HG03571 (cell line): ENCODE data around the gene FAM13C.

Experiments
- ATAC-seq: cut with Tn5 transposase; IDR thresholded peaks from one replicate; pipeline ENCODE4 v1.9.1; 2021; ENCODE audit not compliant: unreplicated experiment

FAM13C gene

DNA sequence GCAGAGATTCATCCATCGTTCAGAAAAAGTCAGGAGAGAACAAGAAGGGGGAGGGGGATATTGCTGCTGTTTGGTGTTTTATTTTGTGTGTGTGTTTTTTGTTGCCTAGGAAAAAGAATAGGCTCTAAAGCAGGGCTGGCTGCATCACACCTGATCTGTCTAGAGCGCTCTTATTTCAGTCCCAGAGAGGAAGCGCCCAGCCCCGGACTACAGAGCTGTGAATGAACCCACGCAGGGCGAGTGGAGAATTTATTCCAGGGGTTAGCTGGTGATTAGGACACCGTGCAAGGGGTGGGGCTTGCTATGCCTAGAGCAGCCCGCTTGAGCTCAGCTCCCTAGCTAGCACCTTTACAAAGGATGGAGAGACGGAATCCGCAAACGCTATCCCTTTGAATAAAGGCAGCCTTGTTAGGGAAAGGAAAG lies 621 bp upstream of the FAM13C start:
- ATAC-seq, result no peak

DNA sequence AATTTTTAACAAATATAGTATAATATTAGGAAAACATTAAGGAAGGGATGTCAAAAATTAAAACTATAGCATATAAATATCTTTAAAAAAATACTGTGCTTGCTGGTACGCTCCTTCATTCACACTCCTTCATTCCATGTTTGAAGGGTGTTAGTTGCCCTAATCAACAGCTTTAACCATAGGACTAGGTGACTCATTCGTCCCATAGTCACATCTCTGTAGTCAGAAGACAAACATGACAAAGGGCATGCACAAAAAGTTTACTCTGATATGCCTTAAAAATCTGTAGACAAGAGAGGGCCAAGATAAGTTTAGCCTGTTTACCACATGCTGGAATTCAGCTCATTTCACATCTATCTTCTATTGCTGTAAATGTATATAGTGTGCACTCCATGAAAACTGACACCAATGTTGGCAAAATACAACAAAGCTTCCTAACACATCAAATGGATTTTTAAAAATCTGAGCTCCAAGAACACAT lies 646 bp downstream of the FAM13C start:
- no peak for ATAC-seq

DNA sequence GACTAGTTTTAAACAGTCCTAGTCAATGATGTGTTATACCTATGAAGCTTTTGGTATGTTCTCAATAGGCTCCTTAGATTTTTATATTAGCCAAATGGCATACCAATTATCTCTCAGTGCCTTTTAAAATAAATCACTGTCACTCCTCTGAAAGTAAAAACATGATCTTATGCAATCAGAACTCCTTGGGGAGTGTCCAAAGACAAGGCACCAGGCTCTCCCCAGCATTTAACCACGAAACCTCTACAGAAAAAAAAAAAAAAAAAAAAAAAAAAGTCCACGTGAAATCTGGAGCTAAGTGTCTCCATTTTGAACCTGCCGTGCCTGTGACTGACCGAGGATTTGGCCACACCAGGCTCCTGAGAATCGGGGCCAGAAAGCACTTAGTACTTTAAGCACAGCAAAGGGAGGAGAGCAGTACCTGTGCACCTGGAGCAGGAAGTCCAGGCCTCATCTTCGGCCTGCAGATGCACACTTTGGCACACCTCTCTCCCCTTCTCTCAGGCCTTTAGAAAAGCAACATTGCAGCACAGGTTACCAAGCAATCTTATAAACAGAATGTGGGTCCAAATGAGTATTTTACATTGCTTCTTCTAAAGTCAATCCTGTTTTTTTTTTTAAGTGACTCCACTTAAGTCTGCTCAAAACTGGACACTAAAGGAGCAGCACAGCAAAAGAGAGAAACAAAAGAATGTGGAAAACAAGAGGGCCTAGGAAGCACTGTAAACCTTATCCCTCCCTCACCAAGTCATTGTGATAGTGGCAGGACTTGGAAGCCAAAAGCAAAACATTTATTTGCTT lies 1.5 kb downstream of the FAM13C start:
- ATAC-seq, result no peak

DNA sequence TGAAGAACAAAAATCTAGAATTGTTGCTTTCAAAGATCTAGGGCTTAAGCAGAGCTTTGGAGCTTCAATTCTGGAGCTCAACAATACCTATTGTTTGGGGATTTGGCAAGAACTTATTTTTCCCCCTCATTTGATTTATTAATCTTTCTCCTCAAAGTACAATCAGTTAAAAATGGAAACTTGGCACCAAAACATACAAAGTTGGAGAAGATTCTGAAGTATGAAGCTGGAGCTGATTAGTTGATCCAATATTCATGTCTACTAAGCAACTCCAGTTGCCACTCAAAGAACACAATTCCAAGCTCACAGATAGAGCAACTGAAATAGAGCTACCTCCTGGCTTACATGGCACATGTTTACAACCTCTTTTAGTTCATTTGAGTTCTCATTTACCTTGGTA lies 3.8 kb downstream of the FAM13C start:
- ATAC-seq, result no peak

DNA sequence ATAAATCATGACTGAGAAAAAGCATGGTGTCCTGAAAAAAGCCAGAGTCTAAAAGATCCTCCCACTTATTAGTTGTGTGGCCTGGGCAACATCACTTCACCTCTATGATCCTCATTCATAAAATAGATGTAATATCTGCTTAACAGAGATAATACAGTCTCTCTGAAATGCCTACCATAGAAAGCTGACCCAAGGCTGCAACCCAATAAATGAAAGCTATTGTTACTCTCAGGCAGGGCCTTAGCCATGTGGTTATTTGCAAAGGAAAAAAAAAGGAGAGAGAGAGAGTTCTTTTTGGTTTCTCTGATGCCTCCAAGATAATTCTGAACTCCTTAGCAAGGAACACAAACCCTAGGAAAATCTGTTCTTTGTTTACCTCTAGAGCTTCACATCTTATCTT lies 7.9 kb downstream of the FAM13C start:
- no peak for ATAC-seq

DNA sequence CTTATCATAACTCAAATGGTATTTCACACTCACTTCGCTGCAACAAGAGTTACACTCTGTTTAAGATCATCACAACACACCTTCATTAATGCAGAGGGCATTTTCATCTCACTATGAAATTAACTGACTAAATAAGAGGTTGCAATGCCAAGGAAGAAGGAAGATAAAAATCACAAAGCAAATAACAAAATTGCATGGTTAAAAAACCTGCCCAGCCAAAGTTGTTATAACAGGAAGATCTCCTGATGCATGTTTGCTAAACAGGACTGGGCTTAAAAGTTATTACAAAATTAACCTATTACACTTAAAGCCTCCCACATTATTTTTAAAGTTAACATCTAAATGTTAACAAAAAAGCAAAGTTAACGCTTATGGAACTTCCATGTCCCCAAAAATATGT lies 11.8 kb downstream of the FAM13C start:
- ATAC-seq, result no peak

DNA sequence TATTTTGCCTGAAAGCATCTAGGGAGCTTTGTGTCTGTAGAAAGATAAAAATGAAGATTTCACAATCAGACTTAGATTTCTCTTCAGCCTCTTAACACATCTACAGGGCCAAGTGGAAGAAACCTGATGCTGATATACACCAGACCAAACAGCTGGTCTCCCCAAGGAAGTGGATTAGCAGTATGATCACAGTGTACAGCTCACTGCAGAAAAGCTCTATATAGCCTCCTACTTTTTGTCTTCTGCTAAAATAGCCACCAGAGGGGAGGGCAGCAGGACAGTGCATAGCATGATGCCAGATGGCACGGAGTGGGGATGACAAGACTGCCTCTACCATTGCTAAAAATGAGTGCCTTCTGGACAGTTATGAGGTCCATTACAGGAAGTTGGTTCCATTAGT lies 16.0 kb downstream of the FAM13C start:
- ATAC-seq, result no peak

DNA sequence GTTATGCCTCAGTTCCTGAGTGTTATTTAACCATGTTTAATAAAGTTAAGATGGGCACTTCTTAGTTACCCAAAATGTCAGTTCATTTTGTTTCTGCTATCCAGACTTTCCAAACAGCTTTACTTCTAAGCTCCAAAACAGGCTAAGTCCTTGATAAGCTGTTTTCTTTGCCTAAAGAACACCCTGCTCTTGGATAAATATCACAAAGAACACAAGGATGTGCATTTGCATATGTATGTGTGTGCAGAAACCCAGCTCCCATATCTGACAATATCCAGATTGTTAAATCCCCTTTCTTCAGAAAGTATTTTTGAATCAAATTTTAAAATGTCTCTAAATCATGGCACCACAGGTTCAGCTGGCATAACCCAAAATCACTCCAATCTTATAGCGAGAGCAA lies 19.6 kb downstream of the FAM13C start:
- no peak for ATAC-seq

DNA sequence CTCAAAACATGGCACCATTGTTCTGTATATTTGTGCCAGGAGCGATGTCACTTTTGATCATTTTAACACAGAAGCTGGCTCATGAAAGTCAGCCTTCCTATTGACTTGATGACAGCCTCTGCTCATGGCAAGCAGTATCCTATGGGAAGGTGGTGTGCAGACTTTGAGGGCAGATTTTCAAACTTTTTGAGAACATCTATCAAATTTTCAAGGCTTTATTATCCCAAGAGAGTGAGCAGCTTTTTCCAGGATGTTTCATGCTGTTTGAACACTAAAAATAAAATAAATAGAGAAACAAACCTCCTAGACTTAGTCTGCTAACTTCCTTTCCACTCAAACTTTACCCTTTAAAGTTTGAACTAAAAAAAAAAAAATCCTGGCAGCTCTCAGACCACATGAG lies 20.3 kb downstream of the FAM13C start:
- ATAC-seq, result no peak

DNA sequence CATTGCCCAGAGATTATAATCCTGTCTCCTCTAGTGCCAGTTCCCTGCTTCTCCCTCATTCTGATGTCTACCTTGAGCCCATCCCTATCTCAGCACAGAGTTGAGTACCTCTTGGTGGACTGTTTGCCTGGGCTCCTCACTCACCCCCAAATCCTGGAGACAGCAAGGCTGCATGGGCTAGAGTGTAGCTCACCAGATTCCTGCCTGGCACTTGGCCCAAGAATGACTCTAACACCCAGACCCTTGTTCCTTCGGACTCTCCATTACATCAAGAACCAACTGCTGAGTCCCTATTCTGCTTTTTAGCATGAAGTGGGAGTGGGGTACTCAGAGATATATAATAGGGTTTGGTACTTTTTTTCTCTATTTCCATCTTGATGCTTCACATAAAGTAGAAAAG lies 22.1 kb downstream of the FAM13C start:
- no peak for ATAC-seq

DNA sequence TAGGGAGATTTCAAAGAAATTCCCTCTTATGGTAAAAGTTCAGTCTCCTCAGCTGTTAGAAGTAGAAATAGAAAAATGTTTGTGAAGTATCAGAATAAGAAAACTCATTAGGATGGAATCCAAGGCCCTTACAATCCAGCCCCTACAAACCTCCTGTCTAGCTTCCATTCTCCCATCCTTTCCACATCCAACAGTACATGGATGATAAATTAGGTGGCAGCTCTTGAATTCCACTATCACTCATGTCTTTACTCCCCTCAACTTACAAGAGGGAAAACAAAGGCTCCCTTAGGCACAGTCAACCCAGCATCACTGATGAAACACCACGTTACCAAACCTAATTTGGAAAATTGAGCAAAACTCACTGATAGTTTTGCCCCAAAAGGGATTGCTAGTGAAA lies 23.0 kb downstream of the FAM13C start:
- ATAC-seq, result no peak

DNA sequence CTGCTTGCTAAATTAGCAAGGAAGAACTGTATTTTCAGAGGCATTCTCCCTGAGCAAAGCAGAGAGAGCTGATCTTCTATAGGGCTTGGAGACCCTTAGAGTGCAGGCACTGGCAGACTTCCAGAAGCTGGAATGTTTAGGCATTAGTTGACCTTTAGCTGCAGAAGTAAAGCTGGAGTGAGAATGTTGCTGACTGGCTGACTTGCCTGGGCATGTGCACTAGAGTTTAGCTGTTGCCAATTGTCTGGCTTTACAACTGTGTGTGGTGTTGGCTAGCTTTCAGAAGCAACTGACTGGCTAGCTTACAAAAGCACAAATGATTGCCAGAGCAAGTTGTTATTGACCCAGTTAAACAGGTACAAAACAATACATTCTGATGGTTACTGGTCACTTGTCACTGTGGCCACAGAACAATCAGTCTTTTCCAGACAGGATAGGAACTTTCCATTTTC lies 25.1 kb downstream of the FAM13C start:
- no peak for ATAC-seq

DNA sequence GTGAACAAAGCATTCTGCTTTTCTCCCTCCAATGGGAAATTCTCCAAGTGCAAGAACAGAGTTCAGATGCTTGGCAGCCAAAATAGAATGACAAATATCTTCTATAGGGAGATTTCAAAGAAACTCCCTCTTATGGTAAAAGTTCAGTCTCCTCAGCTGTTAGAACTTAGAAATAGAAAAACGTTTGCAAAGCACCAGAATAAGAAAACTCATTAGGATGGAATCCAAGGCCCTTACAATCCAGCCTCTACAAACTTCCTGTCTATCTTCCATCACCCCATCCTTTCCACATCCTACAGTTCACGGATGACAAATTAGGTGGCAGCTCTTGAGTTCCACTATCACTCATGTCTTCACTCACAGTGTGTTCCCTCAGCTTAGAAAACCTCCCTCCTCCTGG lies 25.7 kb downstream of the FAM13C start:
- no peak for ATAC-seq

DNA sequence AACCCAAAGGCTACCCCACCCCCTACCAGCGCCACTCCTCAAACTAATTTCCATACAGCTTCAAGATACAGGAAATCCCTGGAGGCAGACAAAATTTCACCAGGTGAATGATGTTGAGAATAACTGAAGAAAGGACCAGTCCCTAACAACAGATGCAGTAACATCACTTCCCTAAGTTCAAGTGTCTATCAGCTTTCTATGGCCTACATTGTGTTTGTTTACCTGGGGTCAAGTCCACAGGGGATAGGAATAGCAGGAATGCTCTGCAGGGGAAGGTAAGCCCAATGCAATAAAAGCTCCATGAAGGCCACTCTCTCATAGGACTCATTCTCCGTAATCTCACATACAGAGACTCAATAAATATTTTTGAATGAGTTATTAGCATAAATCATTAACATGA lies 26.9 kb downstream of the FAM13C start:
- no peak for ATAC-seq

DNA sequence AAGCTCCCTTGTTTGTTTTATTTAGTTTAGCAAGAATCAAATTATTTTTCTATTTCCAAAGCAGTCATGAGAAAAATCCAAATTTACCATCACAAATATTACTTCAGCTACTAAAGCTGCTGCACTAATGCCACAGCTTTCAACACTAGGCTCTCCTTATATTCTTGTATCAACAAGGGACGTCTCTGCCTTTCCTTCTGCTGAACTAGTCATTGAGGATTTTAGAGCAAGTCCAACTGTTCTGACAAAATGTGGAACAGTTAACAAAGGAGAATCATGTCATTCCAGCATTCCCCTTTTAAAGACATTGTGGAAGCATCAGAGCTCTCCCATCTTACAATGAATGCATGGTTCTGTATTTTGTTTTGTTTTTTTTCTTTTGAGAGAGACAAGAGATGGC lies 28.6 kb downstream of the FAM13C start:
- ATAC-seq, result no peak

DNA sequence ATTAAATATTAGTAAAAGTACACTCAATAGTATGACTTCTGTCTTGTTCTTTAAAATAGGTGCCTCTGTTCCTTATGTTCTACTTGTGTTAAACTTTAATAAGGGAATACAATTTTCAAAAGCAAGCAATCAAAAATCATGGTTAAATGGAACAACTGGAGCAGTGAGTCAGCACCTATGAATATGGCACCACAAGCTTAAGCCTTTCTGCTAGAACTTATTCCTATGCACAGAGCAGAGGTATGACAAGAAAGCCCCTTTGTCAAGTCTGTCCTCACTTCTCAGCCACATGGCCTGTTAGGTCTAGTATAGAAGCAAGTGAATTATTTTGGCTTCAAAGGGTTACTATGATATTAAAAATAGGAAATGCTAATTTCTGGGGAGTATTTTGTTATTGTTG lies 29.8 kb downstream of the FAM13C start:
- no peak for ATAC-seq

DNA sequence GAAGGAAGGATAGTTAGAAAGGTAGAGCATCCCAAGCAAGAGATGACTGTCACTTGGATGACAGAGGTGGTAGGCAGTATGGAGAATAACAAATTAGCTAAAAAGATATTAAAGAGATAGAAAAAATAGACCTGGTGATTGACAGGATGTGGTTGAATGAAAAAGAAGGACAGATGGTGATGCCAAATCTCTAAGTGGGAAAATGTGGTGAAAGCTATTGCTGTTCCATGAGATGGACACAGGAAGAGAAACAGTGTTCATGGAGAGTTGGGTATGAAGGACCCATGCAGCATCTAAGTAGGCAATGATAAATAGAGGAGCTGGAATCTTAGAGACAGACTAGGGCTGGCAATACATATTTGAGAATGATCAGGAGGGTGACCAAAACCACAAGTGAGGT lies 30.7 kb downstream of the FAM13C start:
- ATAC-seq, result no peak

DNA sequence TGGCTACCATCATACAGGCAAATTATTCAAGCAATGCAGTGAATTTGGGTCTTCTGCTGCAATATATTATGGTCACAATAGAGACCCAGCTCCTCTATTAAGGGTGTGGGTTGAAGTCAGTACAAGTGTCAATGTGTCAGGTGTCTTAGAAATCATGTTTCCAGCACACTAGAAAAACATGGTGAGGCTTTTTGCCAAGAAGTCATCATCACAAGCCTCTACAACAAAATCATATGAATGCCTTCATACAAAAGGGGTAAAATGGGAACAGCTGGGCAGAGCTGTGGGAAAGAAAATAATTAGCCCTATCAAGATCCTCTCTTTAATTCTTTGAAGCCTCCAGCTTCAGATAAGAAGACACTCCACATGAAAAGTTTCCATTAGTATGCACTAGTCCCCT lies 37.2 kb downstream of the FAM13C start:
- ATAC-seq, result no peak

DNA sequence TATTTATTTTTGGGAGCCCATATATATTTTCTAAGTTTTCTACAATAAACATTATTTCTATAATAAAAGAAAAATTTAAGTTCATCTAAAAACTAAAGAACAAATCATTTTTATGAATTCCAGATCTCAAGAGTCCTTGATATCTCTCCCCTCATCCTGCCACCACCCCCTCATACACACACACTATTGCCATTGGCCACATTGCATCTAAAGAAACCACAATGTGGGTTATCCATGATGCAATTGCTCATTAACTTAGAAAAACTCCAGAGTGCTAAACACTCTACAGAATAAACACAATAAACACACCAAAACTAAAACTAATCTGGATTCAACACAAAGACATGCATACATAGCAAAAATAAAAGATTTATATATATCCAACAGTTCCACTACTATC lies 37.8 kb downstream of the FAM13C start:
- ATAC-seq, result no peak

DNA sequence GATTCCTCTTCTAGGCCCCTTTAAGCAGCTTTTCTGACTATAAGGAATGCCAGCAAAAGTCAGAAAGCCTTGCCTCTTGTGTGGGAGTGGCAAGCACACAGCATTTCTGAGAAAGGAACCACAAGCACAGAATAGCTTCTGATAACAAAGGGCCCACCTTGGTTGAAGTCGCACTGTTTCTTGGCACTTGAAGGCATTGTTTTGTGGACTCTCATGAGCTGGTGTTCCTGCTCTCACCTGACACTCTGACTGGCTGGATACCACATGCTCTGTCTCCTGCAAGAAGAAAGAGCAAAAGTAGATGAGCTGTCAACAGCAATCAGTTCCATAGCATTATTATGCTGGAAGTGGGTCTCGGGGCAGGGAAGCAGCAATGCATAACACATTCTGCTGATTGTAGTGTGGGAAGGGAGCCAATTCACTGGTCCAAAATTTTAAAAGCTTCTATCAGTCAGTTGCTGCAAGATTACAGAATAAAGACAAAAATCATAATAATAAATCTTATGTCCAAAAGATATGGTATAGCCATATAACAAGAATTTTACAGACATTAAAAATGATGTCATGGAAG lies 38.4 kb downstream of the FAM13C start:
- ATAC-seq, result no peak

DNA sequence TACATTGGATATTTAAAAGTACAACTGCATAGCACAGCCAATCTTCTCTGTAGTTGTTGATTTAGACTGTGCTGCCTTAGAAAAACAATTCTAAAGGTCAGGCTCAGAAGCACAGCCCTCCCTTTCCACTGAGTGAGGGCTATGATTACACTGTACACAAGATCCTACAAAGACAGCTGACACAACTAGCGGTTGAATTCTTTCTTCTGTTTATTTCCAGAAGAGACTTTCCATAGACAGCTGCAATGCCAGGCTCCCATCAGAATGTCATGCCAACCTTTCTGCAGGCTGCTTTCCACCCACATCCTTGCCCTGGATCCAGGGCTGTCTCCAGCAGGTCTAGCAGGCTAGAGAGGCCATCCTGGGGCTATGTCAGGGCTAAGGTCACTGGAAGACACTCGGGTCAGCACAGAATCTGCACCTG lies 39.3 kb downstream of the FAM13C start:
- ATAC-seq, result no peak

DNA sequence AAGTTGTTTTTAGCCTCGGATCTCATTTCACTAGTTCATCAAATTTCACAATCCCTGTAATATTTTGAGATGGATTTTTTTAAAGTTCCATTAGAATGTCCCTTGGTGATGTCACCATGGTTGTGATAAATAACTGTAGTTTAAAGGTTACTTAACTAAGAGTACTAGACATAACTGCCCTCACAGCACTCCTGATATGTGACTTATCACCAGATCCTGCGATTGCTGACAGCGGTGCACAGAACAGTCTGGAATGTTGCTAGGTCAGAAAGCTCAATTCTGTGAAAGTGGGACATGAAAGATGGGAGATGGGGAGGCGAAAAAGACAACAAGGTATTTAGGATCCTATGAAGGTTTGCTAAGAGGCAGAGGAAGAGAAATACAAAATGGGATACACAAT lies 40.2 kb downstream of the FAM13C start:
- no peak for ATAC-seq

DNA sequence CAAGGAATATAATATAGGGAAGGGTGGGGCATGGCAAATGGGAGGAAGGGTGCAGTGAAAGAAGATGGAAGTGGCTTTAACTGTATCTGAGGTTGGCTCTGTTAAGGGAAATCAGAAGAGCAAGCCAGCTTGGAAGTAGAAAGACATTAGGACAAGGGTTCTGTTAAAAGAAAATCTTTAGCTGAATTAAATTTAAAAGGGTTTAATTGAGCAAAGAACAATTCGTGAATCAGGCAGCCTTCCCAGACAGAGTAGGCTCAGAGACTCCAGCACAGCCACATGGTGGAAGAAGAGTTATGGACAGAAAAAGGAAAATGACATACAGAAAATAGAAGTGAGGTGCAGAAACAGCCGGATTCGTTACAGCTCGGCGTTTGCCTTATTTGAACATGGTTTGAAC lies 42.0 kb downstream of the FAM13C start:
- ATAC-seq, result no peak
